Right lobe of liver (tissue), 6 donors: ENCODE results near the gene TMEM120B. TPM values are rescaled to one million over a fixed set of nuclear protein-coding genes. Genes with fewer than 3 reads are reported as not detected.

ENCODE experiments used
- ATAC-seq, 4 donors: fragments of 200-7000 bp; cut with Tn5 transposase; one replicate each; pipeline ENCODE4 v1.9.1; 2020; ENCODE audit warnings: mild to moderate bottlenecking in 4 of 4, moderate library complexity in 4 of 4
- DNase-seq, 3 donors: peaks; one replicate each; pipeline ENCODE4 v3.0.0-alpha.2; 2020
- H3K27ac ChIP-seq, 3 donors: fragments of 200-600 bp; one replicate each; pipeline ENCODE4 v1.8.0; 2022
- H3K27me3 ChIP-seq, 2 donors: fragments of 200-600 bp; one replicate each; pipeline ENCODE4 v1.8.0; 2022
- H3K36me3 ChIP-seq, 4 donors: fragments of 200-600 bp; sonication (generic) in 1 of 4; one replicate each; pipeline versions ENCODE4 v1.5.1 to v1.8.0; 2017 to 2022; ENCODE audit warnings: control low read depth in 1 of 4
- H3K4me1 ChIP-seq, 4 donors: fragments of 200-600 bp; sonication (generic) in 1 of 4; one replicate each; pipeline versions ENCODE4 v1.5.1 to v1.8.0; 2017 to 2022; ENCODE audit warnings: control low read depth in 1 of 4
- H3K4me3 ChIP-seq, 3 donors: fragments of 200-600 bp; one replicate each; pipeline ENCODE4 v1.8.0; 2022
- H3K9me3 ChIP-seq, 4 donors: fragments of 200-600 bp; sonication (generic) in 1 of 4; one replicate each; pipeline versions ENCODE4 v1.5.1 to v1.8.0; 2017 to 2022; ENCODE audit warnings: control low read depth in 1 of 4
- CTCF ChIP-seq, 4 donors: fragments of 200-600 bp in 3 of 4; fragments of 450-650 bp in 1 of 4; IDR thresholded peaks; one replicate each; pipeline versions ENCODE4 v1.5.1 to v1.8.0; 2016 to 2022; ENCODE audit warnings: antibody characterized with exemption in 4 of 4, mild to moderate bottlenecking in 2 of 4
- POLR2A ChIP-seq: fragments of 450-650 bp; IDR thresholded peaks from one replicate; pipeline ENCODE4 v1.6.1; 2017; ENCODE audit warnings: antibody characterized with exemption, mild to moderate bottlenecking
- WGBS: methylation state at CpG from one replicate; pipeline ENCODE4 v1.1.6; 2018; ENCODE audit warnings: low coverage, low lambda C conversion rate; ENCODE audit not compliant: insufficient coverage; ENCODE audit errors: missing lambda C conversion rate; 5-methylcytosine and 5-hydroxymethylcytosine counted together
- intact Hi-C, 2 donors: fragments of 100-400 bp; cut with DNase I; formaldehyde crosslinking; loops; one replicate each; pipeline versions ENCODE4 v1.11.2 to v1.14.1; 2022
- total RNA-seq, 6 experiments: library from RNA; depleted of rRNA in 2 of 6; stranded (reverse); fragments of >200 nt in 2 of 6; fragmentation: NEBNext Ultra II Directional in 3 of 6; extraction: Animal tissue kit (Norgen Biotek cat#: 25700) in 3 of 6; gene quantifications; one replicate each; pipeline versions ENCODE4 v1.1.0 to v1.2.4, GENCODE V29; 2016 to 2023
- donor health status: DM: no; HTN: yes; CAD: no.
- donor health status: DM: no; HTN: no; CAD: no.
- donor health status: DM: no; HTN: no; CAD: no.
- donor health status: DM: no; HTN: yes; CAD: no.
- donor health status: DM: no; HTN: yes; CAD: no.

Gene TMEM120B
- total RNA-seq, 6 experiments from 2014 or later, result 3.3 to 6.4 (median 4.7) TPM

GRCh38 chr12:121762269-121762668 lies 49.7 kb downstream of the TMEM120B start:
- Histone ChIP-seq H3K27me3 (no peaks in the 10 kb centered on the region), H3K27ac (no peak overlapping the region), H3K36me3 (no peaks in the 10 kb centered on the region), H3K9me3 (no peaks in the 10 kb centered on the region), H3K4me1 (no peaks in the 10 kb centered on the region), H3K4me3 (no peak overlapping the region)
- intact Hi-C loops, result no loop called here
- TF ChIP-seq CTCF (IDR thresholded peaks at IDR 0.05) (no peak), POLR2A (no peak)
- 81% methylated on average over 6 of the region's 6 CpGs for WGBS
- DNase-seq (no peak), ATAC-seq (no peak)

DNA sequence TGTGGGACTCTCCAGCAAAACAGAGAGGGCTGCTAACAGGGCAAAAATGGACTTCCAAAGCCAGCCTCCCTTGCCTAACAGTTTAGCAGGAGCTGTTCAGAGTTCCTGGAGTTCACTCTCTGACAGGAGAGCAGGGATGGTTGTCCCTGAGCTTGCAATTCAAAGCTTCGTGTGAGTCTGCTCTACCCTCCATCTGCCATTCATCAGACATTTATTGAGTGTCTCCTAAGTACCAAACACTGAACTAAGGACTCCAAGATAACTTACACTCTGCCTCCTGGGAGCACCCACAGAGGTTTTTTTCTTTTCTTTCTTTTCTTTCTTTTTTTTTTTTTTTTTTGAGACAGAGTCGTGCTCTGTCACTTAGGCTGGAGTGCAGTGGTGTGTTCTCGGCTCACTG lies 52.3 kb downstream of the TMEM120B start:
- DNase-seq (no peak), ATAC-seq (no peak)
- WGBS, result 90% methylated on average over 3 of the region's 3 CpGs
- no peaks in the 10 kb centered on the region for H3K4me1 ChIP-seq
- TF ChIP-seq POLR2A (no peak), CTCF (IDR thresholded peaks at IDR 0.05) (no peak)
- H3K27ac ChIP-seq, result no peak overlapping the region
- H3K4me3 ChIP-seq, result no peak overlapping the region
- H3K27me3 ChIP-seq, result no peaks in the 10 kb centered on the region
- intact Hi-C loops, result no loop called here
- H3K36me3 ChIP-seq, result no peaks in the 10 kb centered on the region
- no peaks in the 10 kb centered on the region for H3K9me3 ChIP-seq

DNA sequence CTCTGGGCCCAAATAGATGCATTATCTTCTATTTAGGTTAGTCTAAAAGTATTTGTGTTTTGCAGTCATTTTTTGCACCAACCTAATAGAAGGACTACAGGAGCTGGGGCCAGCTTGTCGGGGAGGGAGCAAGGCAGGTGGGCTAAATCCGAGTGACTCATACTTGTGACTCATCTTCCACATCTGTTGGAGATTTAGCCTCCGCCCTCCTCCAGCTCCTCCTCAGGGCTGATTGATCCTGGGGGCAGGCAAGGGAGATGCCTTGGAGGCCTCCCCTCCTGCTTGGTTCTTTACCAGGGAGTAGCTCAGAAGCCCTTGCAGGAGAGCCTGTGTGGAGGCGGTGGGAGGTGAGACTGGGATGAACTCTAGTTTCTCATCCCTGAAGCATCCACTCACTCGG lies 53.0 kb downstream of the TMEM120B start:
- no peak for ATAC-seq
- intact Hi-C loops, result no loop called here
- Histone ChIP-seq H3K27ac (no peak overlapping the region), H3K36me3 (no peaks in the 10 kb centered on the region), H3K4me1 (no peaks in the 10 kb centered on the region), H3K9me3 (no peaks in the 10 kb centered on the region), H3K4me3 (no peak overlapping the region), H3K27me3 (no peaks in the 10 kb centered on the region)
- TF ChIP-seq CTCF (IDR thresholded peaks at IDR 0.05) (no peak), POLR2A (no peak)
- DNase-seq, result no peak
- 95% methylated on average over 5 of the region's 5 CpGs for WGBS

GRCh38 chr12:121766290-121767039 lies 53.9 kb downstream of the TMEM120B start:
- Histone ChIP-seq H3K27me3 (no peaks in the 10 kb centered on the region), H3K9me3 (no peaks in the 10 kb centered on the region), H3K36me3 (no peaks in the 10 kb centered on the region), H3K4me3 (no peak overlapping the region), H3K27ac (no peak overlapping the region), H3K4me1 (no peaks in the 10 kb centered on the region)
- intact Hi-C loops, result no loop called here
- TF ChIP-seq POLR2A (no peak), CTCF (IDR thresholded peaks at IDR 0.05) (no peak)
- ATAC-seq (no peak), DNase-seq (no peak)
- 100% methylated on average over 1 of the region's 5 CpGs for WGBS
